Measurements from ENCODE around the gene C12orf42.

- TF ChIP-seq CTCF (IDR thresholded peaks at IDR 0.05; ENCODE audit: low read depth, low read length, missing input control) (no peak), JUND (IDR thresholded peaks at IDR 0.05) (no peak), REST (IDR thresholded peaks at IDR 0.05) (no peak), RAD21 (IDR thresholded peaks at IDR 0.05) (no peak), MAX (IDR thresholded peaks at IDR 0.05) (no peak), ZBTB33 (IDR thresholded peaks at IDR 0.05) (no peak), EGR1 (IDR thresholded peaks at IDR 0.05; ENCODE audit: low read depth in 2 of 2) (no peak), TAF1 (conservative IDR thresholded peaks at IDR 0.05) (no peak), YY1 (IDR thresholded peaks at IDR 0.05) (no peak), GABPA (IDR thresholded peaks at IDR 0.05 in 1 of 2, conservative IDR thresholded peaks at IDR 0.05 in 1 of 2) (no peak), FOXA1 (IDR thresholded peaks at IDR 0.05) (no peak), HNF4A (conservative IDR thresholded peaks at IDR 0.05) (no peak), RXRA (IDR thresholded peaks at IDR 0.05) (no peak)
These were observed 158.8 kb downstream of the C12orf42 start for GRCh38 chr12:103336940-103337339.

Measured in liver (tissue), 3 donors.